Panc1 (cell line): ENCODE measurements around the gene SDHAF1. TPM values are rescaled to one million over a fixed set of nuclear protein-coding genes. Genes with fewer than 3 reads are reported as not detected.
A peak's percentile ranks its signal among the peaks of the same experiment; 100 is the strongest.

Source experiments
- ATAC-seq: fragments of 200-7000 bp; cut with Tn5 transposase; 2 replicates; pipeline ENCODE4 v1.9.1; 2020; ENCODE audit warnings: mild to moderate bottlenecking, moderate library complexity
- BruUV-seq: library from RNA; stranded (reverse); fragments of 400-500 nt; replicated peaks from 2 replicates; lab custom pipeline; 2021; lab: Mats Ljungman, UMichigan
- CTCF ChIA-PET: fragments of 300-600 bp; sonication (Branson Sonifier 250); formaldehyde crosslinking; loops from one replicate; lab custom pipeline; 2022; ENCODE audit warnings: antibody characterized with exemption; lab: Charles Lee
- POLR2A ChIA-PET: fragments of 300-600 bp; sonication (Branson Sonifier 250); formaldehyde crosslinking; loops from one replicate; lab custom pipeline; 2022; ENCODE audit warnings: antibody characterized with exemption; lab: Charles Lee
- DNase-seq: peaks from one replicate; pipeline ENCODE4 v3.0.0-alpha.2; 2010; ENCODE audit warnings: low read depth, low spot score
- H3K27ac ChIP-seq: 2 replicates; pipeline ENCODE4 v1.5.1; 2011; ENCODE audit warnings: mild to moderate bottlenecking, low read length, inconsistent platforms
- H3K27me3 ChIP-seq: fragments of 200-500 bp; sonication (Bioruptor generic); 2 replicates; pipeline ENCODE4 v1.6.0; 2014; ENCODE audit warnings: low read length, inconsistent platforms; ENCODE audit not compliant: control insufficient read depth, insufficient read depth
- H3K36me3 ChIP-seq: fragments of 200-500 bp; sonication (Bioruptor generic); 2 replicates; pipeline ENCODE4 v1.5.1; 2014; ENCODE audit warnings: inconsistent platforms, mild to moderate bottlenecking, low read length, moderate library complexity; ENCODE audit not compliant: control insufficient read depth, insufficient read depth
- H3K4me1 ChIP-seq: 2 replicates; pipeline ENCODE4 v1.5.1; 2011; ENCODE audit warnings: inconsistent platforms, mild to moderate bottlenecking, low read length, moderate library complexity; ENCODE audit not compliant: control insufficient read depth, insufficient read depth
- H3K4me3 ChIP-seq, 2 experiments: 2 replicates each; pipeline ENCODE4 v1.5.1; 2011 to 2012; ENCODE audit warnings: low read depth in 2 of 2, low read length in 2 of 2, mild to moderate bottlenecking in 2 of 2, inconsistent platforms in 1 of 2, moderate library complexity in 1 of 2
- H3K9me3 ChIP-seq: fragments of 200-500 bp; sonication (Bioruptor generic); 2 replicates; pipeline ENCODE4 v1.5.1; 2014; ENCODE audit warnings: low read depth, mild to moderate bottlenecking, inconsistent platforms, low read length, moderate library complexity; ENCODE audit not compliant: control insufficient read depth, insufficient read depth
- CTCF ChIP-seq: fragments of 450-650 bp; IDR thresholded peaks from 2 replicates; pipeline ENCODE4 v1.5.1; 2017; ENCODE audit warnings: mild to moderate bottlenecking
- POLR2AphosphoS5 ChIP-seq: IDR thresholded peaks from 2 replicates; pipeline ENCODE4 v1.6.1; 2012; ENCODE audit warnings: mild to moderate bottlenecking, low read depth, low read length, moderate library complexity
- REST ChIP-seq, 2 experiments: IDR thresholded peaks; 2 replicates each; pipeline ENCODE4 v1.6.1; 2011 to 2012; ENCODE audit warnings: low read depth in 2 of 2, control low read depth in 1 of 2, low read length in 1 of 2, mild to moderate bottlenecking in 1 of 2, moderate library complexity in 1 of 2; ENCODE audit not compliant: insufficient read depth in 1 of 2
- SIN3A ChIP-seq: IDR thresholded peaks from 2 replicates; pipeline ENCODE4 v1.6.1; 2012; ENCODE audit warnings: low read depth, mild to moderate bottlenecking, low read length, moderate library complexity, borderline replicate concordance; ENCODE audit not compliant: insufficient read depth
- TCF7L2 ChIP-seq: IDR thresholded peaks from 2 replicates; pipeline ENCODE4 v1.6.1; 2011; ENCODE audit warnings: mild to moderate bottlenecking, low read depth, low read length, inconsistent platforms
- in situ Hi-C: cut with HindIII; loops from 2 replicates; pipeline ENCODE4 v1.10.0; 2016; ENCODE audit warnings: low sequenced_read_pairs, low pct_unique_long_range_greater_than_20kb
- intact Hi-C: fragments of 100-400 bp; cut with micrococcal nuclease; formaldehyde crosslinking; loops from one replicate; pipeline ENCODE4 v1.10.0; 2022; ENCODE audit not compliant: unreplicated experiment
- total RNA-seq: library from RNA; stranded (reverse); gene quantifications from one replicate; pipeline ENCODE4 v1.2.1, GENCODE V29; 2021; ENCODE audit not compliant: unreplicated experiment

Gene SDHAF1
- total RNA-seq, 1 experiment from 2014 or later, result 19.0 TPM

- Histone ChIP-seq H3K27ac (no peak overlapping the region), H3K36me3 (no peaks in the 10 kb centered on the region), H3K27me3 (no peaks in the 10 kb centered on the region), H3K4me1 (peaks cover 4% of the 10 kb centered on the region; the same call in 1 of the 2 replicates), H3K4me3 (no peak overlapping the region), H3K9me3 (no peaks in the 10 kb centered on the region)
- in situ Hi-C loops, result no loop called here
- ChIA-PET CTCF (no interaction called here), POLR2A (no interaction called here)
- BruUV-seq, result no TSS peak
- no peak for ATAC-seq
- DNase-seq, result no peak
- intact Hi-C loops, result no loop called here
- TF ChIP-seq TCF7L2, result no peak
- TF ChIP-seq POLR2AphosphoS5, result no peak
- no peak for TF ChIP-seq CTCF
- TF ChIP-seq REST (IDR thresholded peaks at IDR 0.05; ENCODE audit: insufficient read depth in 1 of 2, low read depth in 2 of 2, low read length in 1 of 2), result no peak
Observed at GRCh38 chr19:36028313-36029041, 33.5 kb downstream of the SDHAF1 start.

GRCh38 chr19:36030264-36031148, 35.5 kb downstream of the SDHAF1 start:
- ChIA-PET CTCF (interaction anchor here (0.6 to 0.7 kb wide), 3 partner anchors 29 to 88 kb away, joined by 3 to 8 read pairs (median 5); no protein-coding TSS in a partner anchor), POLR2A (interaction anchor here (0.6 kb wide), 1 partner anchor 20 kb away, joined by 3 read pairs; no protein-coding TSS in a partner anchor)
- Histone ChIP-seq H3K27ac (no peak overlapping the region), H3K9me3 (no peaks in the 10 kb centered on the region), H3K27me3 (no peaks in the 10 kb centered on the region), H3K4me1 (peaks cover 4% of the 10 kb centered on the region; the same call in 1 of the 2 replicates), H3K36me3 (no peaks in the 10 kb centered on the region), H3K4me3 (no peak overlapping the region)
- ATAC-seq (peak; percentile 82), DNase-seq (no peak)
- BruUV-seq, result no TSS peak
- in situ Hi-C loops, result no loop called here
- intact Hi-C loops, result no loop called here
- no peak for TF ChIP-seq POLR2AphosphoS5
- TF ChIP-seq TCF7L2, result no peak
- no peak for TF ChIP-seq SIN3A
- no peak for TF ChIP-seq REST (IDR thresholded peaks at IDR 0.05; ENCODE audit: insufficient read depth in 1 of 2, low read depth in 2 of 2, low read length in 1 of 2)
- no peak for TF ChIP-seq CTCF
